CD4-positive, alpha-beta T cell treated with Interleukin-4 for 1 hour (primary cell): Measurements from ENCODE around the gene CYB5R3.

Experiments used
- DNase-seq, 2 donors: peaks; one replicate each; pipeline ENCODE4 v3.0.0-alpha.2; 2020 to 2022

The CYB5R3 gene

DNA sequence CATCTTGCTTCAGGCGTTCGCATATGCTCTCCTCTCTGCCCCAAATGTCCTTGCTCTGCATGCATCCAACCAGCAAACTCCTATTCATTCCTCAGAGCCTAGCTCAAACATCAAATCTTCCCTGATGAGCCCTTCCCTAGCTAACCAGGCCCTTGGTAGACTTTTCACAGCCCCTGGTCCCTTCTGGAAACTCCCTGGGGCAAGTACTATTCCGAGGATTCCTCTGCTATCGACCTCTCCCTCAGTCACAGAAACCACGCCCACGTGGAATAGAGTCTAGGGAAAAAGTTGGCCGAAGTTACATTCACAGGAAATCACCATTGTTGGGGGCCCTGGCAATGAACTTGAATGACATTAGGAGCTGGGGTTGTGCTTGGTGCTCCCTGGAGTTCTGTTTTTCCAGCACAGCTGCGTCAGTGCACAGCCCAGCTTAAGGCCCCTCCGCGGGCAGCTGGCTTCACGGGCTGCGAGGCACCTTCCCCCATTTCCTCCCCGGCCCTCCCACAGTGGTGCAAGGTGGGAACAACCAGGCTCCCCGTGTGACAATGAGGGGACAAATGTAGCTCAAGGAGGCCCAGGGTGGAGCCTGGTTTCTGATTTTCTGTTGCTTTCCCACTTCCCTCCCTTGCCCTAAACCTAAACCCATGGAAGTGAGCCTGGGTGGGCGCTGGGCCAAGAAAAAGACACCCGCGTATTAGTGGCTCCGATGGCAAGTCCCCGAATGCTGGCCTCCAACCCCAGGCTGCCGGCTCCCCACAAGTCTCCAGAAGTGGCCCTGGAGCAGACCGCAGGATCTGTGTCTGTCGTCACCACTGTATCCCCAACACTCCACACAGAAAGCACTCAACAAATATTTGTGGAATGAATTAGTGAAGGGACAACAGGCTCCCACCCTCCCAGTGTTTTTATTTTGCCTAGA is 4.5 kb downstream of the CYB5R3 start:
- DNase-seq = no peak

DNA sequence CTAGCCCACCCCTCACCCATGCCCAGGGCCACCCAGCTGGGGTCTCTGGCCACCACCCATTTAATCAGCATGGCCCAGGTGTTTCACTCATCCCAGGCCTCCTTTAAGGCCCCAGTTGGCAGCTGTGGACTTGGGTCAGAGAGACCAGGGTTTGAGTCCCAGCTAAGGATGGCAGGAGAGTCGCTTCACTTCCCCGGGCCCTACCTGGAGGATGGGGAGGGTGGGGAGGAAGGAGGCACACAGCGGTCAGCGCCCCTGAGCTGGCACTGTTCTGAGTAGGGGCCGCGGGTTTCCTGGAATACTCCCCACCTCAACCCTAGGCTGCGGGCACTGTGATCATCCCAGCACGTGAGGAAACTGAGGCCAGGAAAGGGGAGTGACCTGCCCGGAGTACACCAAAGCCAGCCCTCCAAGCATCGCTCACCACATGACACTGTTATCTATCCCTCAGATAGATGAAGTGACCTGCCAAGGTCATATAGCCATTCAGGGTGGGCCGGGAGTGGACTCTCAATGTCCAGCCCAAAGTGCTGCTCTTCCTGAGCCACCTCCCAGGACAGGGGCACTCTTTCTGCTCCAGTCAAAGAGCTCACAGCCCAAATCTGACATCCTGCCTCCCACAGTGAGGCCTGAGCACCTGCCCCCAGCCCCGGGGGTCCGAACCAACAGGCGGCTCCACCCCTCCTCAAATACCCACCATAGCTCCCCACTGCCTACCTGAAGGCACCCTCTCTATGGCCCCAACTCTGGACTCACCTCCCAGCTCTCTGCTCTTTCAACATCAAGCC is 5.4 kb downstream of the CYB5R3 start:
- no peak for DNase-seq

DNA sequence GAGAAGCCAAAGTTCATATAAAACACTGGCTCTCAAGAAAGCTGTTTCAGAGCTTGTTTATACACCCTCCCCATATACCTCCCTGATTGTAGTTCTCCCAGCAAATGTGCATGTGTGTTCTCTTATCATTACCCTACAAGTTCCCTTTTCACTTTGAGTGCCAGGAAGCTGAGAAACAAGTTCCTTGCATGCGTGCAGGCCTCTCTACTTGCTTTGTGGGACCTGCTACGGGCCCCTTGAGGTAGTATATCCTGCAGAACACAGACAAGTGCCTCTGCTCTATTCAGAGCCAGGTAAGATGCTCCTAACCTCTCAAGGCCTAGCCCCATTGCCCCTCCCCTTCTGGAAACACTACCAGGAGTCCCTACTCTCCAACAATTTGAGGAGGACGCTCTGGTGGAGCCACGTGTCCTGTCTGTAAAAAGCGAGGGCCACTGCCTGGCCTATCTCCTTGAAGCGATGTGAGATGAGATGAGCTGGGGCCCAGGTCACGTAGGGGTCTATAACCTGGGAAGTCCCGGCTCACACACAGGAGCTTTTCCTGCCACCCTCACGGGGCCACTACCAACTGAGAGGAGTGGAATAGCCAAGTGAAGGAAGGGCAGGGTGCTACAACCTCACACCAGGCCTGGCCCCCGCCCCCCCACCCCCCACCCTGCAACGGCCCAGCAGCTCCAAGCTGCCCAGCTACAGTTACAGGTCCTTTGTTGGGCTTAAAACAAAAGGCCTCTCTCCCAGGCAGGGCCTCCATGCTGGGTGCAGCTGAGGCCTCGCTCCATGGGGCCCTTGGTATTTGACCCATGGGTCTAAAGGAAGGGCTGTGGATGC is 6.2 kb downstream of the CYB5R3 start:
- no peak for DNase-seq

DNA sequence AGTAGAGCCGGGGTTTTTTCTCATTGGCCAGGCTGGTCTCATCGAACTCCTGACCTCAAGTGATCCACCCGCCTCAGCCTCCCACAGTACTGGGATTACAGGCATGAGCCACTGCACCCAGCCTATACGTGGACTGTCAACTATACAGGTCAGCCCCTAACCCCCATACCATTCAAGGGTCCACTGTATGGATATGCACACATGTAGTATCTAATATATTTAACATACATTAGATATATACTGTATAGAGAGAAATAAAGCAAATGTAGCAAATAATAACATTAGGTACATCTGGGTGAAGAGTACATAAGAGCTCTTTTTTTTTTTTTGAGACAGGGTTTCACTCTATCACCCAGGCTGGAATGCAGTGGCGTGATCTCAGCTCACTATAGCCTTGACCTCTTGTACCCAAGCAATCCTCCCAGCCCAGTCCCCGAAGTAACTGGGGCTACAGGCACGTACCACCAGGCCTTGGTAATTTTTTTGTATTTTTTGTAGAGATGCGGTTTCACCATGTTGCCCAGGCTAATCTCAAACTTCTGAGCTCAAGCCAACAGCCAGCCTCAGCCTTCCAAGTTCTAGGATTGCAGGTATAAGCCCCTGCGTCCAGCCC is 7.3 kb downstream of the CYB5R3 start:
- DNase-seq = no peak

DNA sequence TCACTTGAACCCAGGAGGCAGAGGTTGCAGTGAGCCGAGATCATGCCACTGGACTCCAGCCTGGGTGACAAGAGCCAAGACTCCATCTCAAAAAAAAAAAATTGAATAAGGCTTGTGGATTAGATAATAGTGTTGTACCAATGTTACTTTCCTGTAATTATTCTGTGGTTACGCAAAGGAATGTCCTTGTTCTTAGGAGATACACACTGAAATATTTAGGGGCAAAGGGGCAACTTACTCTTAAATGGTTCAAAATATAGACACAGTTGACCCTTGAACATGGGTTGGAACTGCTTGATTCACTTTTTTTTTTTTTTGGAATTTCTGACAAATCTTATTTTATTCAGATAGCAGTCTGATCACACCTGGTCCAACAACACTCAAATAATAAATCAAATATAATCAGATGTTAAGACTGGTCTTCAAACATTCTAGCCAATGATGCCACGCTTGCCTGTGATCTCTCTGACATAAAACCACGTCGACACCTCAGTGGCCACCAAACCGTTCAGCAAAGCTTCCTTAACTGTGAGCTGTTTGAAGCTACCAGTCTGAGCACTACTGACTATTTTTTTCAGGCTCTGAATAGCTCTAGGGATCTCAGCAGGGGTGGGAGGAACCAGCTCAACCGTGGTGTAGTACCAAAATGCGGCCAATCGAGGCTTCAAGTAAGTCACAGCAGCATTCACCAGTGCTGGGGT is 9.5 kb downstream of the CYB5R3 start:
- no peak for DNase-seq

DNA sequence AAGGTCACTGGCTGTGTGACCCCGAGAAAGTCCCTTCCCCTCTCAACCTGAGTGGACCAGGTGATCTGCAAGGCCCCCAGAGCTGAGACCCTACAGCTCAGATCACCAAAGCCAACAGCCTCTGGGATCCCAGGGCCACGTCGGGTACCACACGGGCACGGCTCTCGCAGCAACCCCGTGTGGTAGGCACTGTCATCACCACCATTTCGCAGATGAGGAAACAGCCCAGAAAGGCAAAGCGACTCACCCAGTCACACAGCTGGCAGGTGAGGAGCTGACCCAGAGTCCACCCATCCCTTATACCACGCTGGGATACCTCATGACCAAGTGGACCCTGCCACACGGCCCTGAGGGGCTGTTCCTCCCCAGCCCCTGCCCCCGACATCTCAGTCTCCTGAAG is 11.6 kb downstream of the CYB5R3 start:
- no peak for DNase-seq

DNA sequence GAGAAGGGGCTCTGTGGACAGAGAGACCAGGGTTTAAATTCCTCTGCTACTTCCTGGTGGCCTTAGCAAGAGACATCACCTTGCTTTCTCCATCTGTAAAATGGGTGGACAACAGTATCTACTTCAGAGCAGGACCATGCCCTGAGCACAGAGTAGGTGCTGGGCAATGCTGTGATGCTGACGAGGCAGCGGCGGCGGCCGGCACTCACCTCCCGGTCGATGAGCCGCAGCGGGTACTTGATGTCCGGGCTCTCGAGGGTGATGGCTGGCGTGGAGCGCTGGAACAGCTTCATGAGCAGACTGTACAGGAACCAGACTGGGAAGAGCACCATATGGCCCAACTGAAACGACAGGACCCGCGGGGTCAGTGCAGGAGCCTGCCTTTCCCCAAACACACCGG is 12.7 kb downstream of the CYB5R3 start:
- DNase-seq = no peak

DNA sequence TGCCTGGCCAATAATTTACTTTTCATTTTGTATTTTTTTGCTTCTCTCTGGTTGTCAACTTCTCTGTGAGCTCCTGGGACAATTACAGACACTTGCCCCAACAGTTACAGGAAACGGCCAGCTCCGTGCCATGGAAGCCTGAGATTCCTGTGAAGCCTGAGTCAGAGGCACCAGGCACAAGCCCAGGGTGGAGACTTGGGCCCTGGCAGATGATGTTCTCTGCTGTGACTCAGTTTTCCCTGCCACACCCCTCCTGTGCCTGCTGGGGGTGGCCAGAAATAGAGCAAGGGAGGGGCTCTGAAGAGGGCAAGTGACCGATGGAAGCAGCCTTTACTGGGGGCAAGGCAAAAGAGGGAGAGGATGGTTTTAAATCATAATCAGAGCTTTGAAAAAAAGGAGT is 13.7 kb downstream of the CYB5R3 start:
- no peak for DNase-seq

DNA sequence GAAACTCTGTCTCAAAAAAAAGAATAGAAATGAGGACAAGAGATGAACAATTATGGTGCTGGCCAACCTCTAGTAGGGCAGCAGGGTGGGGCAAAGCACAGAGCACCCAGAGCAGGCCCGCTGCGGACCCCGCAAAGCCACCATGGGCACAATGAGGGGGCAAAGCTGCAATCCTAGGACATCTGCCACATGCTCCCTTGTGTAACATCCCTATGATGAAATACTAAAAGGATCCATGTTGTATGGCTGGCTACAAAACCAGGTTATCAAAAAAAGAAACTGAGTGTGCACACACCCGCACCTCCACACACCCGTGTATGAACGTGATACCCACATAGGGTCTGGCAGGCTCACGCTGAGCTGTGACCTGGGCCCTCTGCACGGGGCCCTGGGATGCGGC is 16.2 kb downstream of the CYB5R3 start:
- DNase-seq = no peak

DNA sequence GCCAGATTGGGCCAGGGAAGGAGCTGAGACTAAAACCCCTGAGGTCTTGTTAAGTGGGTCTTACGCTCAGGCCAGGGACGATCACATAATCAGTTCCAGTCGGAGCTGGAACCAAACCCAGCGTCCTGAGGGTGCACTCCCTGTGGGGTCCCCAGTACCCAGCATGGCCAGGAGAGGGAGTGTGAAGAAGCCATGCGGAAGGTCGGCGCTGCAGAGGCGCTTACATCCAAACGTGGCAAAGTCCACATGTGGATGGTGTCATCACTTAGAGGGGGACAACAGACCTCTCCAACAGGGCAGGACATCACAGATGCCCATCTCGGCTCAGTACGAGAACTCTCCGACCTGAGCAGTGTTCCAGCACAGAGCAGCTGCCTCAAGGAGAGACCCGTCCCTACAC is 17.1 kb downstream of the CYB5R3 start:
- no peak for DNase-seq

DNA sequence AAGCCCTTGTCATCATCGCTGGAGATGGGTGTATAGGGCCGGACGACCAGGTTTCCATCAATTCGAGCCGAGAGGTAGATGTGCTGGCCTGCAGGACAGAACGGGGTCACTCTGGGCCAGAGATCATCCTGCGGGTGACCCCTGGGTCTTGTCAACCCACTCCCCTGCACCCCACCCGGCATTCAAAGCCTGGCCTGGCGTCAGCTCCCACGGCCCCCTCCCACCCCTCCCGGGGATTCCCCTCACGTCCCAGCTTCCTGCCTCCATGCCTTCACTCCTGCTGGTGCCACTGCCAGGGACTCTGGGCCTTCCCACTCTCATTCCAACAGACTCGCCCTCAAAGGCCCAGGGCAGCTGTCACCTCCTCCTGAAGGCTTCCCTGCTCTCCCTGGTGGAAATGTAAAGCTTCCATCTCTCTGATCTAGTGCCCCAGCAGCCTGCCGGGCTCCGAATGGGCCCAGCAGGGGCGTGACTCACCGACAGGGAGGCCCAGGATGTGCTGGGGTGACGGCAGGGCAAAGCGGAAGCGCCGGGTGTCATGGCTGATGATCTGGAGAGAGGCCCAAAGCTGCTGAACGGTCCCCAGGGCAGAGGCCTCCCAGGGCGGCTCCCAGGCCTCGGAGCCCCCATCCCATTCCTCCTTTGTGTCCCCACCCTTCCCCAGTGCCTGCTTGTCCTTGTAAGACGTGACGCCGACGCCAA is 18.1 kb downstream of the CYB5R3 start:
- no peak for DNase-seq

DNA sequence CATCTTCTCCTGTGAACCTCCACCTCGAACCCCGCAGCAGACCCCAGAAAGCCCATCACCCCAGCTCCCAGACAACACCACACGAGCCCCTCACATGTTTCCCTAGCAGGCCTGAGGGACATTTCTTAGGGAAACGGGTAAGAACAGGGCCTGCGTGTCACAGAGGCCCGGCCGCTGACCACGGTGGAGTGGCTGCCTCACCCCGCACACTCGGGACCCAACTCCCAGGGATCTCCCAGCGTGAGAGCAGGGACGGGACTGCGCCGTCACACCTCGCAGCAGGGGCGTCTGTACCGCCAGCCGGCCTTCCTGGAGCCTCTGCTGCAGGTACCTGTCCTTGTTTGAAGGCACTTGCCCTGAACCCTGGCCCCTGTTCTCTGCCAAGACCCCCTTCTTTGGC is 19.0 kb downstream of the CYB5R3 start:
- no peak for DNase-seq

DNA sequence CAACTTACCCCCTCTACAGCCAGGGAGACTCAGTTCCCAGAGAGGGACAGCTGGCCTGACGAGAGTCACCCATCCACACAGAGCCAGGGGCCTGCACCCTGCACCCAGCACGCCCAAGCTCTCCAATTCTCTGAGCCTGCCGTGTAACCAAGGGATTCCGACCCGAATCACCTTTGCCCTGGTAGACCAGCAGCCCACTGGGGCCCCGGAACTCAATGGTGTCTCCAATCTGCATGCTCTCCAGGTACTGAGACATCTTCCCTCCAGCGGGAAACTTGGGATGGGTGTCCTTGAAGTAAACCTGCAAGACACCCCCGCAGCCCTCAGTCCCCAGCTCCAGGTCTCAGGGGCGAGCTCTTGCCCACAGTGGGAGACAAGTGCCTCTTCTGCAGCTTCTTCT is 21.2 kb downstream of the CYB5R3 start:
- no peak for DNase-seq

DNA sequence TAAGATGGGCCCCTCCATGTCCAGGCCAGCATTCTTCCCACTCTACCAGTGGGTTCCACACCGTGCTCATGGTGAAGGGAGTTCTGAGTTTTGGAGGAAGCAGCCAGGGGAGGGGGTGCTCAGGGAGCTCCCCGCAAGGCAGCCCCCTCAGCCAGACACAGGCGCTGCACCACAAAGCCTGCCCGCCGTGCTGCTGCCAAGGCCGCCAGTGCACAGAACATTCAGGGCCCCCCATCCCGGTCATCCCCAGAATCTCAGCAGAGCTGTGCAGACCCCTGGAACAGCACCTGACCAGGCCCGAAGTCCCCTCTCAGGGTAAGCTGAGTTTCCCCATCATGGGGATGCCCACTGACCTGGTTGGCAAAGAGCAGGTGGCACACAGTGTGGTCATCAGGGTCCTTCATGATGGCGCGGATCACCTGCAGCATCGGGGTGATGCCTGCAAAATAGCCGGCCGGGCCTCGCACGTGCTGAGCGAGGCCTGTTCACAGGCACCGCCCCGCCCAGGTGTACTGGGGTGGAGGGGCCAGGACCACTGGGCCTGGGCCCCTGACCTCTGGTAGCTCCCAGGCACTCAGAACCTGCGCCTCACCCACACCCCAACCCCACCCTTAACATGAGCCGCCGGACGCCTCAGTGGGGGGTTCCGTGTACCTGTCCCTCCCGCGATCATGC is 22.1 kb downstream of the CYB5R3 start:
- no peak for DNase-seq

DNA sequence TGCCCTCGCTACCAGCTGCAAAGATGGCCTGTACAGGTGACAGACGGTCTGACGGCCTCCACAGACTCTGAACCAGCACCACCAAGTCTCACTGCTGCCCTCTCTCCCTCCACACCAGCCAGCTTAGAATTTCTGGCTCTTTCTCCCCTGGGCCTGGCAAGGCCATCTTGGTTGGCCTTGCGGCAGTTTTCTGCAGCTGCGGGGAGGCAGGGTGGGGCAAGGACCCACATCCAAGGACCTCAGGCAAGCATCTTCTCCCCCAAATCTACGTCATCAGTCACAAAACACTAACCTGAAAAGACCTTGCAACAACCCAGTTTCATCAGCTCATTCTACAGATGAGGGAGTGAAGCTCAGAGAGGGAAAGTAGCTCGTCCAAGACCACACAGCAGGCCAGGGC is 22.8 kb downstream of the CYB5R3 start:
- no peak for DNase-seq

DNA sequence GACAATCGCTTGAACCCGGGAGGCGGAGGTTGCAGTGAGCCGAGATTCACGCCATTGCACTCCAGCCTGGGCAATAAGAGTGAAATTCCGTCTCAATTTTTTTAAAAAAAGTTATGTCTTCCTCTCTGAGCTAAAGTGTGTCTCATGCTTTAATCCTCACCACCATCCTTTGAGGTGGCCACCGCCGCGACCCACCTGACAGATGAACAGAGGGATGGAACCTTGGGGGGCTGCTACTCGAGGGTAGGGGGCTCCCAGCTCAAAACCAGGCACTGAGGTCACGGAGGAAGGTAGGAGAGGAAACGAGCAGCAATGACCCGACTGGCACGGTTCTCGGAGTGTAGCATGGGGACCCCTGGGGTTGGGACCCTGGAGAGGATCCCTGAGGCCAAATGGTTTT is 23.8 kb downstream of the CYB5R3 start:
- no peak for DNase-seq

DNA sequence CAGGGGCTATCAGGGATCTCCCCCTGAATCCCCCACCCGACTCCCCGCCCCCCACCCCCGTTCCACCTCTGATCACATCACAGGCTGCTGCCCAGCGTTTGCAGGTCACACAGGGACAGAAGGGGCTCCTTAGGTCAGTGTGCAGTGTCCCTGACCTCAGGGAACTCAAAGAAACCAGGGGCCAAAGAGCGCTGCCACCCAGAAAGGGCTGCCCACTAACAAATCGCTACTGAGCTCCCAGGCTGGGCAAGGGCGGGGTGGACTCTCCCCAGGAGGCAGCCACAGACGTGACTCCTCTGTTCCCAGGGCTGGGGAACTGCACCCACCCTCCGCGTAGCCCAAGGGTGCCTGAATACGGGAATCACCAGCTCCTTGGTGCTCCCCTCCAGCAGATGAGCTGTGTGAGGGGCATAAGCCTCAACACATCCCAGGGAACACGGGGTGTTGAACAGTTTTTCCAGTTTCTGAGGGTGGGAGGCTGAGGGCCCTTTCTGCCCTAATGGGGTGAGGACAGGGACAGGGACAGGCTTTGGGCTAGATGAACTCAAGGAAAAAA is 24.6 kb downstream of the CYB5R3 start:
- no peak for DNase-seq

DNA sequence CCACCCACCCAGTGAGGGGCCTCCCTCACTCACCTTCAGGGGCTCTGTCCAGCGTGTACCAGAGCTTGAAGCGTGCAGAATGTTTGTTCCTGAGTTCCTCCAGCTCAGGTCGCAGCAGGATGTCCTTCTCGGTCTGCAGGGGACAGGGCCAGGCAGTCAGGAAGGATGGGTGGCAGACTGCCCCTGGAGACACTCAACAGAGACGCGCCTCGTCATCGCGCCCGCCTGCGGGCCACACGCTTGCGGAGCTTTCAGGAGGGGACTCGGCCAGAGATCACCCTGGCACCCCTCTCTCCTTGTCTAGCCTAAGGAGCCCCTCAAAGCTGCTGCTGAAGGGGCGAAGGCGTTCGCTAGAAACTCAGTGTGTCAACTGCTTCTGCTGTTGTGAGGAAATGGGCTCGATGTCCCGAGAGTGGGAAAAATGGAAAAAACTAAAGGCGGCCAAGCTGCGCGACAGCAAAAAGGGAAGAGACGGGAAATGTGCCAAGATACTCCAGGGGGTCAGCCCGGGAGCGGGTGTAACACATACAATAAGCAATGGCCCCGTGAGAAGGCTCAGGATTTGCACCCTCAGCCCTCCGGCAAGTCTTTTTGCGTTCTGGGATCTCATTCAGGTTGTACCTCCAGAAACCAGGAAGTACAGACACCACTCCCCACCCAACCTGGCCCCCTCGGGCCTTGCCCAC is 25.3 kb downstream of the CYB5R3 start:
- DNase-seq = no peak

DNA sequence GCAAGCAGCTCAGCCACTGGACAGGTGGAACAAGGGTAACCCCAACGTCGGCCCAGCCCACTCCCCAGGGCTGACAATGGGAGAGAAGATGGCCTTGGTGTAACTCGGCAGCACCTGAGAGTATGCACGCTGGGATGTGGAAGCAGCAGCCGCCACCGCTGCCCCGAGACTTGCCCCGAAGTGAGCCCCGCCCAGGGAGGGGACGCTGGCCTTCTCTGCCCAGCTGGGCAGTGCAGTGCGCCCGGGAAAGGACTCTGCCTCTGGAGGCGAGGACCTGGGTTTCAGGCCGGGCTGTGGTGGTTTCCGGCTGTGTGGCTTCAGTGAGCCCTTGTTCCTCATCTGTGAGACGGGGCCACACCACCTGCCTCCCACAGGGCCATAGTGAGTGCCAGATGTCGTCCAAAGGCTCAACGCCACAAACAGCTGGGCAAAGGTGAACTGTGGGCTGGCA is 25.9 kb downstream of the CYB5R3 start:
- DNase-seq = peak in 1 of 2 donors; percentile 55
